HUDEP-2 (cell line): ENCODE data around the gene CLDND2.
A peak's percentile ranks its signal among the peaks of the same experiment; 100 is the strongest.

Experiments
- DNase-seq, 76 experiments: peaks; one replicate each; lab custom pipeline; 2025; ENCODE audit not compliant: unreplicated experiment in 76 of 76; lab: John Stamatoyannopoulos, UW

The CLDND2 gene

DNA sequence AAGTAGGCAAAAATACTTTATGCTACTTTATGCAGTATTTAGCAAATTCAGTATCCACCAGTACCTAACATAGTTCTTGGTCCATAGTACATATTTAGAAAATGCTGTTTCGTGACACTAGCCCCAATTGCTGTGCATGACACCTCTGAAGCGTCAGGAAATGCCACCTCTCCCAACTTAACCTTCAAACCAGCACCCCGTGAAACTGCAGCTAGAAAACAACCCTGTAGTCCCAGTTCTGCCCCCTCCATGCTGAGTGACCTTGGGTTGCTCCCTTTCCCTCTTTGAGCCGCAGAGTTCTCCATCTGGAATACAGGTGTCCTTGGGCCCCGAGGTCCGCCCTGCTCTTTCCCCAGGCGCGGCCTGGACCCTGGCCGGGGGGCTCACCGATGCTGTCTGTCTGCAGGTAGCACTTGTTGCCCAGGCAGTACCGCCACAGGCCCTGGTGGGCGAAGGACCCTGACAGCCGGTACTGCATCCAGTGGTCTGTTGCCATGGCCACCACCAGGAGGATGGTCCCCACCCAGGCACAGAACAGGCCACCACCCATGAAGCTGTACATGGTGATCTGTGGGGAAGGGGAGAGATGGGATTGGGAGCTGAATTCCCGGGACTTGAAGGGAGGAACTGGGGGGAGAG is 18.2 kb upstream of the CLDND2 start:
- no peak for DNase-seq

GRCh38 chr19:51382004-51382403 is 13.2 kb upstream of the CLDND2 start:
- no peak for DNase-seq

- no peak for DNase-seq
These were observed 11.6 kb upstream of the CLDND2 start for GRCh38 chr19:51380379-51380778.

DNA sequence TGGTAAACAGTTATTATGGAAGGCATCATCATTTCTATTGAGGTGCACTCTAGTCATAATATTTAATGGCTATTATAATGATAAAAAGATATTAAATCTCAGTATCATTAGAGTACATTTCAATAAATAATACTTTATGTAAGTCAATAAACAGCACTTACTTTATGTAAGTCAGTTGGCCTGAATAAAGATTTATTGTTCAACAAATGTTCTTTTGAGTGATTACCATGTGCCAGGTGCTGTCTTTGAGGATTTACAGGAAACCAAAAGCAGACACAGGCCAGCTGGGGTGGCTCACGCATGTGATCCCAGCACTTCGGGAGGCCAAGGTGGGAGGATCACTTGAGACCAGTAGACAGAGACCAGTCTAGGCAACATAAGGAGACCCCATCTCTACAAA is 8.6 kb upstream of the CLDND2 start:
- DNase-seq = no peak

- DNase-seq = no peak
These were observed 6.9 kb upstream of the CLDND2 start for GRCh38 chr19:51375504-51376221.

GRCh38 chr19:51372649-51373504 is 4.1 kb upstream of the CLDND2 start, which contains the start of gene NKG7:
NKG7 (minus strand) TSS chr19:51372654; CDS start chr19:51372535, 119 bp downstream.
- DNase-seq = no peak

- DNase-seq = no peak
These were observed 3.3 kb upstream of the CLDND2 start for GRCh38 chr19:51372021-51372648.

- no peak for DNase-seq
These were observed 2.4 kb upstream of the CLDND2 start for GRCh38 chr19:51371186-51371690.

GRCh38 chr19:51370230-51370629 is 1.4 kb upstream of the CLDND2 start:
- DNase-seq = no peak

DNA sequence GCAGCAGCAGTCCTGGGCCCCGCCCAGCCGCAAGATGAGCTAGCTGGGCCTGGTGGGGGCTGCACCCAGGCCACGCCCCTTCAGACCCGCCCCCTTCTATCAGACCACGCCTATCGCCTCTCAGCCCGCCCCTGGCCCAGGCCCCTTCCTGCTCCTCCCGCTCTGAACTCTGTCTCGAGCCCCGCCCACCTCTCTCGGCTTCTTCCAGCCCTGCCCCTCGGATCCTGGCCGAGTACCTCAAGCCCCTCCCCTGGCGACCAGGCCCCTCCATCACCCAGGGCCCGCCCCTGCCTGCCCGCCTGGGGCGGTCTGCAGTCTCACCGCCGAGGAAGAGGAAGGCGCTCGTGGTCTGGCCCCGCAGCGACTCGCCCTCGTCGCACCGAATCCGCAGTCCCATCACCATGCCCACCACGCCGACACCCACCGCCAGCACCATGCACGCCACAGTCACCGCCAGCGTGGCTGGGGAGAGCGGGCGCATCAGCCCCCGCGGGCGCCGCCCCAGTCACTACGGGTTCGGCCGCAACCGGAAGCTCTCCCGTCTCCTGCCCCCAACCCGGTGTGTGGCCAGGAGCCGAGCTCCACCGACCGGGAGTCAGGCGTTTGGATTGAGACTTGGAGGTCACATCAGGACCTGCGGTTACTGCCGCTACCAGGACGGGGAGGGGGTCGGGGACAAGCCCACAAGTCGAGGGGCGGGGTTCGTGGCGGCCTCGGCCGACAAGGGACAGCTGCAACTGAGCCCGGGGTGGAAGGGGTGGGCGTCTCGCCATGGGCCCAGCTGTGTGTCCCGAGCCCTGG is 1.0 kb downstream of the CLDND2 start:
- DNase-seq = peak; percentile 68 to 100 (median 99)

GRCh38 chr19:51367255-51367564 is 1.6 kb downstream of the CLDND2 start:
- peak in 3 of 76 experiments; percentile 60 to 92 (median 70) for DNase-seq

DNA sequence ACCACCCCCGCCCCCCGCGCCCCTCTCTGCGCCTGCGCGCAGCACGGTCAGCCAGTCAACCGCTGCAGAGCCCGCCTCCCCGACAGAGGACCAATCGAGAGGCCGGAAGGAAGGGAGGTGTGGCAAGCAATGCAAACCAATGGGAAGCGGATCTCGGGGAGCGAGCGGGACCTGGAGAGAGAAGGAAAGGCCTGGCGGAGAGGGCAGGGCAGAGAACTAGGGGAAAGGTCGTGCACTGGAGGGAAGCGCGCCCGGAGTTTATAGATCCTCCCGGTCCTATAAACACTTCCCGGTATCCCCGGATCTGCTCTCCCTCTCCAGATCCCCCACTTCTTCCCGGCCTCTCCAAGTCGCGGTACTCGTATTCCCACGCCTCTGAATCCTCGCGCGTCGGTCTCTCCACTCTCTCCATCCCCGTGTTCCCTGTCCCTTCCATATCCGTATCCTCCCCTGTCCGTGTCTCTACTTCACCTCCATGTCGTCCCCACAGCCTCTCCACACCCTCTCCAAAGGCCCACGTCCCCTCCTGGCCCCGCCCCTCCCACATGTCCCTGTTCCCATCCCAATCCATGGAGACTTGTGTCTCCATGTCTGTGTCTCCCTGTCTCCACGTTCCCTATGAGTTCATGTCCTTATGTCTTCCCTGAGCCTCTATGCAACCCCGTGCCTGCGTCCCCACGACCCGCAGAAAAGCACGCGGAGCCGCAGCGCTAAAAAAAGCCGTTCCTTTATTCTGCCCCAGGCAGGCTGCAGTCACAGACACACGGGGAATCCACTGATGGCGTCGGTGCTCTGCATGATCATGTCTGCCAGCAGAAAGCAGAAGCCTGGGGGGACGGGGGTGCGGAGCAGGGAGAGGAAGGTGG is 2.2 kb downstream of the CLDND2 start:
- DNase-seq = peak in 75 of 76 experiments; percentile 67 to 100 (median 99)

DNA sequence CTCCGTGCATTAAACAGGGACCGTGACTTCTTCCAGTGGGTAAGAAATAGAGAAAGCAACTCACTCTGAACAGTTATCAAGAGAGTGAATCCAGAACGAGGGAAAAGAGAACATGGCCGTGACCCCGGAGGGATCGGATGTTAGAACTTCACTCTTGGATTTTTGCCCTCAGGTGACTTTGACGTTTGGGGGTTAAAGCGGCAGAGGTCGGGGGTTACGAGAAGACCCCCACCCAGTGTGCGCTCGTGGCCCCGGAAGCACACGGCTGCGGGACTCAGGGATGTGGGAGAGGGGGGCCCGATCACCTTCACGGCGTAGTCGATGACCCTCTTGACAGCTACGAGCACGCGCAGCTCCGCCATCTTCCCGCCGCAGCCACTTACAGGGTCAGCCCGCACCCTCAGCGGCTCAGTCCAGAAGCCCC is 2.8 kb downstream of the CLDND2 start, which contains the start of gene ETFB:
Gene ETFB, minus strand, starts transcription at position 424 of the 424 bp plus-strand sequence. Its CDS starts 62 bp downstream, at position 362.
- peak in 1 of 76 experiments; percentile 53 for DNase-seq

GRCh38 chr19:51365211-51365964 is 3.4 kb downstream of the CLDND2 start:
- DNase-seq = peak in 35 of 76 experiments; percentile 12 to 59 (median 35)

DNA sequence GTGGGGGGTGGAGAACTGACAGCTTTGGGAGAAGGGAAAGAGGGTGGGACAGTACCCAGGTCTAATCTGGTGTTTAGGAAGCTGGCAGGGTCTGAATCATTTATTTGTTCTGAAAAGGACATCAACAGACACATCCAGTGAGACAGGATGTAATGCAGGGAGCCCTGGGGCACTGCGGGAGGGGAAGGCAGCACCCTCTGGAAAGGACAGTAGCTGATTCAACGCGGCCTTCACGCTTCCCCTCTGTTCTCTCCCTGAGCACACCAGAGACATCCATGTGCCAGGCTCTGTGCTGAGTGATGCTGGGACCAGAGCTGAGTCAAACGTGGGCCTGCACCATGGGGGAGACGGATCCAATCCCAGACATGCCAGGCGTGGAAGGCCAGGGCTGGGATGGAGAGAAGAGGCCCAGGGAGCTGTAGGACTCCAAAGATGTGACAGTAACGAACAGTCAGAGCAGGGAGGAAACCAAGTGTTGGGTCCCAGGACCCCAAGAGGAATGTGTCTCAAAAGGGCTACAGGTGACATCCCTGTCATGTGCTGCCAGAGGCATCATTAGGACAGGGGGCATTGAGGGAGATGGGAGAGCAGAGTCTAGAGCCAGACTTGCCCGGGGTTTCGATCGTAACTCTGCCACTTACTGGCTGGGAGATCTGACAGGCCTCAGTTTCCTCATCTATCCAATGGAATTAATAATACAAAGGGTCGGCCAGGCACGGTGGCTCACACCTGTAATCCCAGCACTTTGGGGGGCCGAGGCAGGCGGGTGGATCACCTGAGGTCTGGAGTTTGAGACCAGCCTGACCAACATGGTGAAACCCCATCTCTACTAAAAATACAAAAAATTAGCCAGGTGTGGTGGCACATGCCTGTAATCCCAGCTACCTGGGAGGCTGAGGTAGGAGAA is 4.3 kb downstream of the CLDND2 start:
- no peak for DNase-seq

DNA sequence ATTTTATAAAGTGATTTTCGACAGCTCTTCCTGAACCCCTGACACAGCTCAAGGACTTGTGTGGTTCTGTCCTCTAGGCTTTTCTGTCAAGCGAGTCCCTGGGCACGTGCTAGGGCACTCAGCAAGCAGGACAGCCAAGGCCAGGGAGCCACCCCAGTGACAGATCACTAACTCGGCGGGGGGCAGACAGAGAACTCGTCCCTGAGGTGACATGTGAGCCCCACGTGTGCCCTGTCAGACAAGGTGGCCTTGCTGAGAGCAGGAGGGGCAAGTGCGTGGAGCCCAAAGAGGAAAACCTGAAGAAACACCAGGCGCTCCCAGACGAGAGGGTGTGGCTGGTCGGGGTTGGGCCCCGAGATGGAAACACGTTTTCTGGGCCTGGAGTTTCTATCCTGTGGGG is 7.6 kb downstream of the CLDND2 start:
- DNase-seq = no peak

DNA sequence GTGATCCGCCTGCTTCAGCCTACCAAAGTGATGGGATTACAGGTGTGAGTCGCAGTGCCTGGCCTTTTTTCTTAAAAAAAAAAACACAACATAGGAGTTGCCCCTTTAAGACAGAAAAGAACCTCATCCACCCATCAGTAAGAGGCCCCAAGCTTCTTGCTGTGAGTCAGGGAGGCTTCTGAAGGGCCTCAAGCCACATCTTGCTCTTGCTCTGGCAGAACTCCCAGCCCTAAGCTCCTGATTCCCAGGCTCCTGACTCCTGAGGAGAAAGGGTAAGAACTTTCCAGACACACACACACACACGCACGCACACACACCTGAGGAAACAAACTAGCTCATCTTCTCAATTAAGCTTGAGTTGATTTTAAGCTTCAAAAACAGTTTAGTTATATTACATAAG is 9.5 kb downstream of the CLDND2 start:
- no peak for DNase-seq
